Liver (tissue), 9 donors: Measurements from ENCODE around the gene CAMSAP2. TPM values are rescaled to one million over a fixed set of nuclear protein-coding genes. Genes with fewer than 3 reads are reported as not detected.

Experiments
- DNase-seq: peaks from one replicate; pipeline ENCODE4 v3.0.0-alpha.2; 2017; ENCODE audit warnings: low spot score
- H3K27ac ChIP-seq, 2 donors: one replicate each; pipeline ENCODE4 v1.7.0; 2013; ENCODE audit warnings: inconsistent platforms in 2 of 2, low read length in 2 of 2, control low read depth in 1 of 2, low read depth in 1 of 2, mild to moderate bottlenecking in 1 of 2
- H3K27me3 ChIP-seq, 4 donors: one replicate each; pipeline versions ENCODE4 v1.6.1 to v1.7.0; 2013; ENCODE audit warnings: low read length in 3 of 4, inconsistent platforms in 1 of 4, mild to moderate bottlenecking in 1 of 4, moderate library complexity in 1 of 4; ENCODE audit not compliant: control insufficient read depth in 4 of 4, insufficient read depth in 4 of 4
- H3K36me3 ChIP-seq, 4 donors: one replicate each; pipeline versions ENCODE4 v1.6.1 to v1.7.0; 2013; ENCODE audit warnings: low read length in 3 of 4, mild to moderate bottlenecking in 3 of 4, low read depth in 1 of 4, moderate library complexity in 1 of 4; ENCODE audit not compliant: control insufficient read depth in 4 of 4, insufficient read depth in 3 of 4
- H3K4me1 ChIP-seq, 4 donors: one replicate each; pipeline versions ENCODE4 v1.6.1 to v1.7.0; 2013; ENCODE audit warnings: low read length in 3 of 4, mild to moderate bottlenecking in 3 of 4, moderate library complexity in 1 of 4; ENCODE audit not compliant: control insufficient read depth in 4 of 4, insufficient read depth in 4 of 4
- H3K4me3 ChIP-seq, 3 donors: one replicate each; pipeline versions ENCODE4 v1.6.1 to v1.7.0; 2013; ENCODE audit warnings: low read length in 3 of 3, control low read depth in 1 of 3, low read depth in 1 of 3, mild to moderate bottlenecking in 1 of 3
- H3K9ac ChIP-seq, 2 donors: one replicate each; pipeline ENCODE4 v1.7.0; 2013; ENCODE audit warnings: low read length in 2 of 2, mild to moderate bottlenecking in 2 of 2, moderate library complexity in 2 of 2, control low read depth in 1 of 2, low read depth in 1 of 2
- H3K9me3 ChIP-seq, 4 donors: one replicate each; pipeline versions ENCODE4 v1.6.1 to v1.7.0; 2013; ENCODE audit warnings: low read length in 3 of 4; ENCODE audit not compliant: control insufficient read depth in 4 of 4
- FOXA2 ChIP-seq: IDR thresholded peaks from 2 replicates; pipeline ENCODE4 v1.6.1; 2016; ENCODE audit warnings: antibody characterized with exemption
- HNF4G ChIP-seq: IDR thresholded peaks from 2 replicates; pipeline ENCODE4 v1.6.1; 2016; ENCODE audit warnings: antibody characterized with exemption
- JUND ChIP-seq, 2 donors: IDR thresholded peaks; 2 replicates each; pipeline ENCODE4 v1.6.1; 2016; ENCODE audit warnings: antibody characterized with exemption in 2 of 2
- NR2F2 ChIP-seq: IDR thresholded peaks from 2 replicates; pipeline ENCODE4 v1.6.1; 2016; ENCODE audit warnings: antibody characterized with exemption
- RAD21 ChIP-seq, 2 donors: IDR thresholded peaks; 2 replicates each; pipeline ENCODE4 v1.6.1; 2016; ENCODE audit warnings: antibody characterized with exemption in 2 of 2, mild to moderate bottlenecking in 2 of 2
- RXRA ChIP-seq, 2 donors: IDR thresholded peaks; 2 replicates each; pipeline ENCODE4 v1.6.1; 2017 to 2018; ENCODE audit warnings: antibody characterized with exemption in 2 of 2, mild to moderate bottlenecking in 1 of 2
- SP1 ChIP-seq: IDR thresholded peaks from 2 replicates; pipeline ENCODE4 v1.6.1; 2018; ENCODE audit warnings: antibody characterized with exemption, mild to moderate bottlenecking
- YY1 ChIP-seq: IDR thresholded peaks from 2 replicates; pipeline ENCODE4 v1.6.1; 2016; ENCODE audit warnings: antibody characterized with exemption, mild to moderate bottlenecking
- WGBS: extraction: QIAGEN DNeasy Blood & Tissue Kit; methylation state at CpG from one replicate; pipeline ENCODE4 v1.1.7; 2013; 5-methylcytosine and 5-hydroxymethylcytosine counted together
- polyA plus RNA-seq, 2 donors: library from polyadenylated mRNA; stranded (reverse) in 1 of 2; unstranded in 1 of 2; fragments of 200-250 nt in 1 of 2; fragments of >200 nt in 1 of 2; fragmentation: Nextera tagmentation in 1 of 2; extraction: Ambion mirVana in 1 of 2; gene quantifications; one replicate each; pipeline versions ENCODE4 v1.2.1 to v1.2.3, GENCODE V29; 2013 to 2015
- total RNA-seq, 2 donors: library from RNA; depleted of rRNA; stranded (reverse); fragments of >200 nt; gene quantifications; one replicate each; pipeline ENCODE4 v1.2.3, GENCODE V29; 2014
- TF ChIP-seq, protein P1 (sequence below): IDR thresholded peaks from 2 replicates; pipeline ENCODE4 v1.6.1; 2016; ENCODE audit warnings: antibody characterized with exemption, mild to moderate bottlenecking
- TF ChIP-seq, protein P2 (sequence below): IDR thresholded peaks from 2 replicates; pipeline ENCODE4 v1.6.1; 2016; ENCODE audit warnings: antibody characterized with exemption
- TF ChIP-seq, protein P3 (sequence below): IDR thresholded peaks from 2 replicates; pipeline ENCODE4 v1.6.1; 2016; ENCODE audit warnings: antibody characterized with exemption
- TF ChIP-seq, protein P4 (sequence below): IDR thresholded peaks from 2 replicates; pipeline ENCODE4 v1.6.1; 2016; ENCODE audit warnings: antibody characterized with exemption
- donor health status: healthy.
- donor health status: healthy.
- donor health status: healthy.
- donor health status: healthy.
- donor health status: healthy.

Gene CAMSAP2
- total and polyA plus RNA-seq, 4 donors: 1.9 to 8.6 (median 3.5) TPM

DNA sequence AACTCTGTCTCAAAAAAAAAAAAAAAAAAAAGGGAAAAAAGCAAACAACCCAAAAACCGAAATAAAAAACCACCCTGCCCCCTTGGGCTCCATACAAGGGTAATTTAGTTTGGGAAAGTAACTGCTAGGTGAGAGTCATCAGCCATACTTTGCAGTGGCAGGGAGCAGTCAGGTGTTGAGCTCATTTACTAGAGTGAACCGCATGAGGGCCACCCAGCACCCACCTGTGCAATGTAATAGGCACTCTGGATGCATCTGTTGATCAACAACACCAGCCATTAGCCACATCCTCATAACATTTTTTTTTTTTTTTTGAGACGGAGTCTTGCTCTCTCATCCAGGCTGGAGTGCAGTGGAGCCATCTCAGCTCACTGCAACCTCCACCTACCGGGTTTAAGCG is 165.1 kb downstream of the CAMSAP2 start:
- Histone ChIP-seq H3K27ac (no peak overlapping the region), H3K9ac (no peak overlapping the region), H3K9me3 (no peaks in the 10 kb centered on the region), H3K36me3 (no peaks in the 10 kb centered on the region), H3K4me3 (no peak overlapping the region), H3K4me1 (no peaks in the 10 kb centered on the region), H3K27me3 (no peaks in the 10 kb centered on the region)
- 87% methylated on average over 5 of the region's 5 CpGs for WGBS
- no peak for DNase-seq
- TF ChIP-seq JUND (IDR thresholded peaks at IDR 0.05) (no peak), SP1 (no peak), FOXA2 (no peak), YY1 (no peak)
- TF ChIP-seq, protein P1, sequence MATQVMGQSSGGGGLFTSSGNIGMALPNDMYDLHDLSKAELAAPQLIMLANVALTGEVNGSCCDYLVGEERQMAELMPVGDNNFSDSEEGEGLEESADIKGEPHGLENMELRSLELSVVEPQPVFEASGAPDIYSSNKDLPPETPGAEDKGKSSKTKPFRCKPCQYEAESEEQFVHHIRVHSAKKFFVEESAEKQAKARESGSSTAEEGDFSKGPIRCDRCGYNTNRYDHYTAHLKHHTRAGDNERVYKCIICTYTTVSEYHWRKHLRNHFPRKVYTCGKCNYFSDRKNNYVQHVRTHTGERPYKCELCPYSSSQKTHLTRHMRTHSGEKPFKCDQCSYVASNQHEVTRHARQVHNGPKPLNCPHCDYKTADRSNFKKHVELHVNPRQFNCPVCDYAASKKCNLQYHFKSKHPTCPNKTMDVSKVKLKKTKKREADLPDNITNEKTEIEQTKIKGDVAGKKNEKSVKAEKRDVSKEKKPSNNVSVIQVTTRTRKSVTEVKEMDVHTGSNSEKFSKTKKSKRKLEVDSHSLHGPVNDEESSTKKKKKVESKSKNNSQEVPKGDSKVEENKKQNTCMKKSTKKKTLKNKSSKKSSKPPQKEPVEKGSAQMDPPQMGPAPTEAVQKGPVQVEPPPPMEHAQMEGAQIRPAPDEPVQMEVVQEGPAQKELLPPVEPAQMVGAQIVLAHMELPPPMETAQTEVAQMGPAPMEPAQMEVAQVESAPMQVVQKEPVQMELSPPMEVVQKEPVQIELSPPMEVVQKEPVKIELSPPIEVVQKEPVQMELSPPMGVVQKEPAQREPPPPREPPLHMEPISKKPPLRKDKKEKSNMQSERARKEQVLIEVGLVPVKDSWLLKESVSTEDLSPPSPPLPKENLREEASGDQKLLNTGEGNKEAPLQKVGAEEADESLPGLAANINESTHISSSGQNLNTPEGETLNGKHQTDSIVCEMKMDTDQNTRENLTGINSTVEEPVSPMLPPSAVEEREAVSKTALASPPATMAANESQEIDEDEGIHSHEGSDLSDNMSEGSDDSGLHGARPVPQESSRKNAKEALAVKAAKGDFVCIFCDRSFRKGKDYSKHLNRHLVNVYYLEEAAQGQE: no peak
- TF ChIP-seq, protein P2, sequence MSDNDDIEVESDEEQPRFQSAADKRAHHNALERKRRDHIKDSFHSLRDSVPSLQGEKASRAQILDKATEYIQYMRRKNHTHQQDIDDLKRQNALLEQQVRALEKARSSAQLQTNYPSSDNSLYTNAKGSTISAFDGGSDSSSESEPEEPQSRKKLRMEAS: no peak
- TF ChIP-seq, protein P3, sequence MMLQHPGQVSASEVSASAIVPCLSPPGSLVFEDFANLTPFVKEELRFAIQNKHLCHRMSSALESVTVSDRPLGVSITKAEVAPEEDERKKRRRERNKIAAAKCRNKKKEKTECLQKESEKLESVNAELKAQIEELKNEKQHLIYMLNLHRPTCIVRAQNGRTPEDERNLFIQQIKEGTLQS: no peak

DNA sequence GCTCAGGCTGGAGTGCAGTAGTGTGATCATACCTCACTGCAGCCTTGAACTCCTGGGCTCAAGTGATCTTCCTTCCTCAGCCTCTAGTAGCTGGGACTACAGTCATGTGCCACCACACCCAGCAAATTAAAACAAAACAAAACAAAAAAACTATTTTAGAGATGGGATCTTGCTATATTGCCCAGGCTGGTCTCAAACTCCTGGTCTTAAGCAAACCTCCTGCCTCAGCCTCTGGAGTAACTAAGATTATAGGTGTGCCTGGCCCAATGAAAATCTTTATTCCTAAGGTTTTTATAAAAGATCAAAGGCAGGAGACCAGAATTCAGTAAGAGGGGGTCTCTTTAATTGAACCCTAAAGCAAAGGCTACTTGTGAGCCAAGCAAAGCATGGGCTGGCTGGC is 166.1 kb downstream of the CAMSAP2 start:
- H3K27me3 ChIP-seq: no peaks in the 10 kb centered on the region
- TF ChIP-seq, protein P3: no peak
- TF ChIP-seq FOXA2 (no peak), HNF4G (no peak)
- TF ChIP-seq, protein P4, sequence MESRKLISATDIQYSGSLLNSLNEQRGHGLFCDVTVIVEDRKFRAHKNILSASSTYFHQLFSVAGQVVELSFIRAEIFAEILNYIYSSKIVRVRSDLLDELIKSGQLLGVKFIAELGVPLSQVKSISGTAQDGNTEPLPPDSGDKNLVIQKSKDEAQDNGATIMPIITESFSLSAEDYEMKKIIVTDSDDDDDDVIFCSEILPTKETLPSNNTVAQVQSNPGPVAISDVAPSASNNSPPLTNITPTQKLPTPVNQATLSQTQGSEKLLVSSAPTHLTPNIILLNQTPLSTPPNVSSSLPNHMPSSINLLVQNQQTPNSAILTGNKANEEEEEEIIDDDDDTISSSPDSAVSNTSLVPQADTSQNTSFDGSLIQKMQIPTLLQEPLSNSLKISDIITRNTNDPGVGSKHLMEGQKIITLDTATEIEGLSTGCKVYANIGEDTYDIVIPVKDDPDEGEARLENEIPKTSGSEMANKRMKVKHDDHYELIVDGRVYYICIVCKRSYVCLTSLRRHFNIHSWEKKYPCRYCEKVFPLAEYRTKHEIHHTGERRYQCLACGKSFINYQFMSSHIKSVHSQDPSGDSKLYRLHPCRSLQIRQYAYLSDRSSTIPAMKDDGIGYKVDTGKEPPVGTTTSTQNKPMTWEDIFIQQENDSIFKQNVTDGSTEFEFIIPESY: no peak
- no peak overlapping the region for H3K27ac ChIP-seq
- no peaks in the 10 kb centered on the region for H3K4me1 ChIP-seq
- H3K9me3 ChIP-seq: no peaks in the 10 kb centered on the region
- H3K36me3 ChIP-seq: no peaks in the 10 kb centered on the region
- no peak for DNase-seq
- no peak overlapping the region for H3K4me3 ChIP-seq
- no peak overlapping the region for H3K9ac ChIP-seq

DNA sequence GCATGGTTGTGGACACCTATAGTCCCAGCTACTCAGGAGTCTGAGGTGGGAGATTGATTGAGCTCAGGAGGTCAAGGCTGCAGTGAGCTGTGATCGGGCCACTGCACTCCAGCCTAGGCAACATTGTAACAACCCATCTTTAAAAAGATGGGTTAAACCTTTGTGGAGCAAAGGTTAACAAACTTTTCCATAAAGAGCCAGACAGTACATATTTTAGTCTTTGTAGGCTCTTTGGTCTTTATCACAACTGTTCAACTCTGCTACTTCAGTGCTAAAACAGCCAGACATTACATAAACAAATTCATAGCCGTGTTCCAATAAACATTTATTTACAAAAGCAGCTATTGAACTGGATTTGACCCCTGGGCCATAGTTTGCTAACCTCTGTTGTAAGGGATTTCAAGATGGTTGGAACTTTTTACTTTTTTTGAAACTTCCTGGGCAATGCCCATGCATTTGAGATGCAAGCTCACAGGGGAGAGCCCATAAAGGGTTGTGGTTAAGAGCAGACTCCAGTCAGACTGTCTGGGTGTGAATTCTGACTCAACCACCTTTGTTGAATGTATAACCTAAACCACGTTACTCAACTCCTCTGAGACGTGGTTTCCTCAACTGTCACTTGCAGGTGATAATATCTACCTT is 166.8 kb downstream of the CAMSAP2 start:
- DNase-seq: no peak
- no peaks in the 10 kb centered on the region for H3K9me3 ChIP-seq
- no peaks in the 10 kb centered on the region for H3K36me3 ChIP-seq
- no peak overlapping the region for H3K9ac ChIP-seq
- no peaks in the 10 kb centered on the region for H3K4me1 ChIP-seq
- H3K4me3 ChIP-seq: no peak overlapping the region
- H3K27me3 ChIP-seq: no peaks in the 10 kb centered on the region
- 58% methylated on average over 4 of the region's 4 CpGs for WGBS
- TF ChIP-seq JUND (IDR thresholded peaks at IDR 0.05): no peak
- no peak for TF ChIP-seq FOXA2
- TF ChIP-seq NR2F2: no peak
- TF ChIP-seq, protein P4: no peak
- TF ChIP-seq, protein P3: no peak
- TF ChIP-seq YY1: no peak
- no peak for TF ChIP-seq HNF4G
- TF ChIP-seq, protein P2: no peak
- no peak for TF ChIP-seq RXRA (IDR thresholded peaks at IDR 0.05)
- no peak for TF ChIP-seq RAD21 (IDR thresholded peaks at IDR 0.05)
- no peak overlapping the region for H3K27ac ChIP-seq
